H1 (cell line): ENCODE results near the gene SLC19A1. TPM values are rescaled to one million over a fixed set of nuclear protein-coding genes. Genes with fewer than 3 reads are reported as not detected.

Experiments used
- CREB1 ChIP-seq: IDR thresholded peaks from 2 replicates; pipeline ENCODE4 v1.6.1; 2012; ENCODE audit warnings: inconsistent platforms
- HDAC2 ChIP-seq, 2 experiments: fragments of 300-600 bp in 1 of 2; sonication (generic) in 1 of 2; IDR thresholded peaks; 2 replicates each; pipeline ENCODE4 v1.6.1; 2011 to 2012; ENCODE audit warnings: low read depth in 2 of 2, low read length in 2 of 2, mild to moderate bottlenecking in 2 of 2, moderate library complexity in 2 of 2, borderline replicate concordance in 1 of 2, inconsistent platforms in 1 of 2
- HDAC6 ChIP-seq: IDR thresholded peaks from one replicate; pipeline ENCODE4 v1.7.1; 2012; ENCODE audit warnings: low read depth, mild to moderate bottlenecking, inconsistent platforms, low read length, moderate library complexity
- JUN ChIP-seq: IDR thresholded peaks from 2 replicates; pipeline ENCODE4 v1.6.1; 2011; ENCODE audit warnings: low read depth, mild to moderate bottlenecking, improper control_type of control experiment, low read length
- JUND ChIP-seq: IDR thresholded peaks from 2 replicates; pipeline ENCODE4 v1.6.1; 2011; ENCODE audit warnings: mild to moderate bottlenecking, improper control_type of control experiment, low read length
- POLR2AphosphoS5 ChIP-seq: IDR thresholded peaks from 2 replicates; pipeline ENCODE4 v1.6.1; 2011; ENCODE audit warnings: low read depth, low read length
- RBBP5 ChIP-seq: IDR thresholded peaks from 2 replicates; pipeline ENCODE4 v1.7.1; 2012; ENCODE audit warnings: low read depth, mild to moderate bottlenecking, inconsistent platforms, low read length, moderate library complexity, borderline replicate concordance
- SIN3A ChIP-seq, 2 experiments: IDR thresholded peaks in 1 of 2; conservative IDR thresholded peaks in 1 of 2; 2 replicates each; pipeline ENCODE4 v1.6.1; 2011 to 2012; ENCODE audit warnings: low read length in 2 of 2, improper control_type of control experiment in 1 of 2, low read depth in 1 of 2, mild to moderate bottlenecking in 1 of 2
- SIRT6 ChIP-seq: IDR thresholded peaks from one replicate; pipeline ENCODE4 v1.7.1; 2012; ENCODE audit warnings: low read length, inconsistent platforms
- SP4 ChIP-seq: IDR thresholded peaks from 2 replicates; pipeline ENCODE4 v1.6.1; 2012; ENCODE audit warnings: low read length, inconsistent platforms
- TAF7 ChIP-seq: optimal IDR thresholded peaks from 2 replicates; pipeline ENCODE3; 2011; ENCODE audit warnings: low read depth, mild to moderate bottlenecking, inconsistent platforms, low read length, moderate library complexity, borderline replicate concordance
- polyA plus RNA-seq, 7 experiments: library from polyadenylated mRNA; depleted of rRNA in 3 of 7; stranded (reverse) in 5 of 7; unstranded in 2 of 7; fragments of >200 nt in 5 of 7; fragments of 200-250 nt in 2 of 7; gene quantifications; 1 replicate in 5 of 7; 2 replicates in 1 of 7; 4 replicates in 1 of 7; pipeline versions ENCODE4 v1.2.1 to v1.2.3, GENCODE V29; 2011 to 2013; ENCODE audit warnings: missing spikeins in 2 of 7, mixed read lengths in 2 of 7
- total RNA-seq: library from RNA; stranded (reverse); fragmentation: NEBNext Ultra II Directional; extraction: Animal tissue kit (Norgen Biotek cat#: 25700); gene quantifications from 2 replicates; pipeline ENCODE4 v1.2.1, GENCODE V29; 2021

Gene SLC19A1
- total and polyA plus RNA-seq, 2 of the 8 experiments (the other 6 are each of a cell fraction or from before 2014, with no cell fraction given): 31.6 to 43.8 TPM

DNA sequence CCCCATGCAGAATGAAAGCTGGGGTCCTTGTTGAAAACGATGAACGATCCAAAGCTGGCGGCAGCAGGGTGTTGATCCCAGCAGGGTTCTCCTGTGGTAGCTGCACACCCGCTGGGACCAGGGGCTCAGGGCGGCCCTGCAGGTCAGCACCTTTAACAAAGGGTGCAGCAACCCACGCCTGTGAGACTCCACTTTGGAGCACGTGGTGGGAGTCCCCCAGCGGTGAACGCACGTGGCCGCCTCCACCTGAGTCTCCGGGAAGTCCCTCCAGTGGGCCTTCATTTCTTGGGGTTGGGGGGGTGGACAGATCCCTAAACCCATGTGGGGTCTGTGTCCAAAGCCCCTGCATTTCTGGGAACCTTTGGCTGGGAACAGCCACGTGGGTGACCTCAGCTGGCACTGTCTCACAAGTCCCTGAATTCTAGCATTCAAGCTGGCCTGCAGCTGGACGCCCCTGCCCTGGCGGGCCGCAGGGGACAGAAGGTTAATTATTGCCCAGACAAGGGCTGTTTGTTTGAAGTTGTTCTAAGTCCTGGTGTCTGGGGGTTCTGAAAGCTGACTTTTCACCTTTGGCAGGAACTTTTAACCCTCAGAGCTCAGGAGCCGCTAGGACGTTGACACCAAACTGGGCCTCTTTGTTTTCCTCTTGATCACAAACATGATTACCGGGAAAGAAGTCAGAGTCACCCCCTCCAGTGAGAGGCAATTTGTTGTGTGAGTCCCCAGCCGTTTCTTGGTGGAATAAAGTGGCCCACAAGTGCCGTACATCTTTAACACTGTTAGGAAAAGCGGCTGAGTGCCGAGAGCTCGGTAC lies 72.8 kb downstream of the SLC19A1 start (continued):
- no peak for TF ChIP-seq JUN
- TF ChIP-seq RBBP5: no peak
- TF ChIP-seq SIN3A (conservative IDR thresholded peaks at IDR 0.05 in 1 of 2, IDR thresholded peaks at IDR 0.05 in 1 of 2; ENCODE audit: low read depth in 1 of 2, low read length in 2 of 2): no peak
- no peak for TF ChIP-seq HDAC6
- no peak for TF ChIP-seq SP4
- no peak for TF ChIP-seq TAF7
- TF ChIP-seq POLR2AphosphoS5: no peak
- no peak for TF ChIP-seq SIRT6
- TF ChIP-seq CREB1: no peak
- no peak for TF ChIP-seq HDAC2 (IDR thresholded peaks at IDR 0.05; ENCODE audit: borderline replicate concordance in 1 of 2, low read depth in 2 of 2, low read length in 2 of 2)
- no peak for TF ChIP-seq JUND
